Tibial nerve (tissue), 4 donors: ENCODE measurements around the gene PSMF1. TPM values are rescaled to one million over a fixed set of nuclear protein-coding genes. Genes with fewer than 3 reads are reported as not detected.

Experiments used
- DNase-seq, 2 donors: peaks; one replicate each; pipeline ENCODE4 v3.0.0-alpha.2; 2019; ENCODE audit warnings: low spot score in 2 of 2
- H3K27ac ChIP-seq, 4 donors: fragments of 200-600 bp; sonication (generic) in 3 of 4; one replicate each; pipeline ENCODE4 v1.5.1; 2017 to 2019; ENCODE audit warnings: mild to moderate bottlenecking in 1 of 4
- H3K27me3 ChIP-seq, 2 donors: fragments of 200-600 bp; sonication (generic) in 1 of 2; one replicate each; pipeline versions ENCODE4 v1.5.1 to v1.6.0; 2017 to 2019
- H3K36me3 ChIP-seq, 3 donors: fragments of 200-600 bp; sonication (generic); one replicate each; pipeline ENCODE4 v1.5.1; 2018 to 2019
- H3K4me1 ChIP-seq, 4 donors: fragments of 200-600 bp; sonication (generic) in 3 of 4; one replicate each; pipeline ENCODE4 v1.5.1; 2017 to 2019
- H3K4me3 ChIP-seq, 4 donors: fragments of 200-600 bp; sonication (generic) in 3 of 4; one replicate each; pipeline ENCODE4 v1.5.1; 2017 to 2019; ENCODE audit warnings: mild to moderate bottlenecking in 1 of 4, moderate library complexity in 1 of 4
- H3K9me3 ChIP-seq, 4 donors: fragments of 200-600 bp; sonication (generic) in 3 of 4; one replicate each; pipeline ENCODE4 v1.5.1; 2017 to 2019
- EP300 ChIP-seq, 2 donors: sonication (generic); formaldehyde crosslinking; IDR thresholded peaks; one replicate each; pipeline ENCODE4 v1.6.1; 2017; ENCODE audit warnings: antibody characterized with exemption in 2 of 2, mild to moderate bottlenecking in 1 of 2
- POLR2A ChIP-seq, 2 donors: fragments of 450-650 bp; IDR thresholded peaks; one replicate each; pipeline ENCODE4 v1.6.1; 2017; ENCODE audit warnings: antibody characterized with exemption in 2 of 2, mild to moderate bottlenecking in 2 of 2, moderate library complexity in 2 of 2
- WGBS, 2 donors: methylation state at CpG; one replicate each; pipeline ENCODE4 v1.1.5; 2018; 5-methylcytosine and 5-hydroxymethylcytosine counted together
- total RNA-seq, 4 donors: library from RNA; depleted of rRNA; stranded (reverse); fragments of >200 nt; gene quantifications; one replicate each; pipeline ENCODE4 v1.1.0, GENCODE V29; 2016
- TF ChIP-seq, protein P1 (sequence below), 5 experiments: fragments of 200-600 bp in 3 of 5; fragments of 450-650 bp in 2 of 5; sonication (generic) in 3 of 5; IDR thresholded peaks; one replicate each; pipeline ENCODE4 v1.5.1; 2016 to 2019; ENCODE audit warnings: antibody characterized with exemption in 5 of 5, mild to moderate bottlenecking in 3 of 5, moderate library complexity in 2 of 5

The PSMF1 gene
- total RNA-seq, 4 donors from 2014 or later, result 70.2 to 140 (median 112) TPM

DNA sequence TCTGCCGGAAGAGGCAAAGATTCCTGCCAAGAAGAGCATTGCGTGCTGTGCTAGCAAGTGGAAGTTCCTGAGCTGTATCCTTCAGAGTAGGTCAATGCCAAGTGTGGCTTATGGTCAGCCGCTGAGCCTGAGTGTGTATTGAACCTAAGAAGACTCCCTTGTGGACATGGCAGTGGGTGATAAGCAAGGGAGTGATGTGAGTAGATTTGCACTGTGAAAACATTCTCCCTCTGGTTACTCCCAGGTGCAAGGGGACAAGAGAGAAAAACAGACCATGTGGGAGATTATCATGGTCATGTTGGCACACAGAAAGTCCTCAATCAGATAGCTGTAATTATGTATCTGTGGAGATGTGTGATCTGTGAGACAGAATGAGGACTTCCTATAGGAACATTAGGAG is 72.4 kb downstream of the PSMF1 start:
- Histone ChIP-seq H3K9me3 (no peaks in the 10 kb centered on the region), H3K27ac (no peak overlapping the region), H3K27me3 (peaks cover 0 to 18% of the 10 kb centered on the region in 2 donors), H3K36me3 (no peaks in the 10 kb centered on the region), H3K4me3 (no peak overlapping the region), H3K4me1 (peaks cover 0 to 3% (median under 1%) of the 10 kb centered on the region in 4 donors)
- TF ChIP-seq, protein P1, sequence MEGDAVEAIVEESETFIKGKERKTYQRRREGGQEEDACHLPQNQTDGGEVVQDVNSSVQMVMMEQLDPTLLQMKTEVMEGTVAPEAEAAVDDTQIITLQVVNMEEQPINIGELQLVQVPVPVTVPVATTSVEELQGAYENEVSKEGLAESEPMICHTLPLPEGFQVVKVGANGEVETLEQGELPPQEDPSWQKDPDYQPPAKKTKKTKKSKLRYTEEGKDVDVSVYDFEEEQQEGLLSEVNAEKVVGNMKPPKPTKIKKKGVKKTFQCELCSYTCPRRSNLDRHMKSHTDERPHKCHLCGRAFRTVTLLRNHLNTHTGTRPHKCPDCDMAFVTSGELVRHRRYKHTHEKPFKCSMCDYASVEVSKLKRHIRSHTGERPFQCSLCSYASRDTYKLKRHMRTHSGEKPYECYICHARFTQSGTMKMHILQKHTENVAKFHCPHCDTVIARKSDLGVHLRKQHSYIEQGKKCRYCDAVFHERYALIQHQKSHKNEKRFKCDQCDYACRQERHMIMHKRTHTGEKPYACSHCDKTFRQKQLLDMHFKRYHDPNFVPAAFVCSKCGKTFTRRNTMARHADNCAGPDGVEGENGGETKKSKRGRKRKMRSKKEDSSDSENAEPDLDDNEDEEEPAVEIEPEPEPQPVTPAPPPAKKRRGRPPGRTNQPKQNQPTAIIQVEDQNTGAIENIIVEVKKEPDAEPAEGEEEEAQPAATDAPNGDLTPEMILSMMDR (IDR thresholded peaks at IDR 0.05), result no peak
- TF ChIP-seq POLR2A (IDR thresholded peaks at IDR 0.05) (no peak), EP300 (IDR thresholded peaks at IDR 0.05) (no peak)
- DNase-seq, result no peak
- 78 to 79% methylated on average over 3 of the region's 3 CpGs for WGBS, 2 donors

DNA sequence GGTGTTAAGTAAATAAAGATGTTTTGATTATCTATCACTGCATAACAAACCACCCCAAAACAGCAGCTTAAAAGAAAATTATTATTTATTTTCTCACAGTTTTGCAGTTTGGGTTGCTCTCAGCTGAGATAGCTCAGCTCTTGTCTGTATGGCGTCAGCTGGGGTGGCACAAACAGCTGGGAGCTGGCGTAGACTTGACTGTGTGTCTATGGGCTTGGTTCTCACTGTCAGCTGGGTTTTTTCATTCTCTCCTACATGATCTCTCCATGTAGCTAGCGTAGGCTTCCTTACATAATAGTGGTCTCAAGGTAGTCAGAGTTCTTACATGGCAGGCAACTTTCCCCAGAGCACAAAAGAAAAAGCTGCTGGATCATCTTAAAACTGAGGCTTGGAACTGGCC is 72.9 kb downstream of the PSMF1 start:
- H3K4me1 ChIP-seq, result no peaks in the 10 kb centered on the region
- H3K36me3 ChIP-seq, result no peaks in the 10 kb centered on the region
- DNase-seq, result no peak
- no peaks in the 10 kb centered on the region for H3K9me3 ChIP-seq
- no peak overlapping the region for H3K4me3 ChIP-seq
- WGBS, 2 donors, result 77 to 93% methylated on average over 3 of the region's 3 CpGs
- H3K27me3 ChIP-seq, result peaks cover 0 to 13% of the 10 kb centered on the region in 2 donors
- no peak overlapping the region for H3K27ac ChIP-seq
- TF ChIP-seq POLR2A (IDR thresholded peaks at IDR 0.05) (no peak), EP300 (IDR thresholded peaks at IDR 0.05) (no peak)
- TF ChIP-seq, protein P1 (IDR thresholded peaks at IDR 0.05), result no peak

DNA sequence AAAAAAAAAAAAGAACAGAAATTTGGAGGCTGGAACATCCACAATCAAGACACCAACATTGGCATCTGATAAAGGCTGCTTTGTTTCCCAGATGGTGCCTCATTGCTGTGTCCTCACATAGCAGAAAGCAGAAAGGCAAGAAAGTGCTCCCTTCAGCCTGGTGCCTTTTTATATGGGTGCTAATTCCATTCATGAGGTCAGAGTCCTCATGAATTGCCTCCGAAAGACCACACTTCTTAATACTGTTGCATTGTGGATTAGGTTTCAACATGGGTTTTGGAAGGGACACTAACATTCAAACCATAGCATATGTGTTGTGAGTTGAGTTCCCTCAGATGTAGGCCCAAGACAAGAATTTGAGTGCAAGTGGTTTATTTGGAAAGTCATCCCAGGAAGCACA is 76.8 kb downstream of the PSMF1 start:
- Histone ChIP-seq H3K27ac (no peak overlapping the region), H3K4me1 (no peaks in the 10 kb centered on the region), H3K36me3 (no peaks in the 10 kb centered on the region), H3K27me3 (no peaks in the 10 kb centered on the region), H3K4me3 (no peak overlapping the region), H3K9me3 (no peaks in the 10 kb centered on the region)
- WGBS, 2 donors, result 33 to 74% methylated on average over 1 of the region's 1 CpG
- DNase-seq, result no peak
- TF ChIP-seq EP300 (IDR thresholded peaks at IDR 0.05) (no peak), POLR2A (IDR thresholded peaks at IDR 0.05) (no peak)
- TF ChIP-seq, protein P1 (IDR thresholded peaks at IDR 0.05), result no peak

DNA sequence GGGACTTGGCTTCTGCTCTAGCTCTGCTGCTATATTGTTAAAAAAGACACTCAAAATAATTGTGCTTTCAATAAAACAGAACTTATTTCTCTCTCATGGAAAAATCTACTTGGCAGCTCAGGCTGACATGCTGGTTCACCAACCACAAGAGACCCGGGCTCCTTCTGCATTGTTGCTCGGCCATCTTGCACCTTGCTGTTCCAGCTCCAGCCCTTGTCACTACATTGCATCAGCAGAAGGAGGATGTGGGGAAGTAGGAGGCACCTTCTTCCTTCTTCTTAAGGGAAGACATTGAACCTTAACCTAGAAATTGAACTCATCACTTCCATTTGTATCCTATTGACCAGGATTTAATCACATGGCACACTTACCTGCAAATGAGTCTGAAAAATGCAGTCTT is 78.2 kb downstream of the PSMF1 start:
- no peak for TF ChIP-seq POLR2A (IDR thresholded peaks at IDR 0.05)
- 76 to 89% methylated on average over 2 of the region's 2 CpGs for WGBS, 2 donors

DNA sequence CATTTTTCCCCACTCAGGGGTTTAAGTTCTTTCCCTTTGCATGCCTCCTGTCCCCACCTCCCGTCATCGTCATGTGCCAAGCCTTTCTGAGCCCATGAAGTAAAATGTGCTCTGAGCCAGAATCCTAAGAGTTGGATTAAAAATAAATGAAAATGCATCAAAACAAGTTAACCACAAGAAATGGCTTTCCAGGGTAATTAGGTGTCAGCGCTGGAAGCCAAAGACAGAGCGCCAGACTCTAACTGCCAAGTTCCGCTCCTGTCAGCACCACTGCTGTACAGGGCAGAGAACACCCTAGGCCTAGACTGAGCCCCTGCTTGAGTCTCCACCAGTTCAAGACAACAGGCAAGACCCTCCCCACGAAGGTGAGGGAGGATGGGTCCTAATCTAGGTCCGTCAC is 79.4 kb downstream of the PSMF1 start:
- 83 to 84% methylated on average over 7 of the region's 7 CpGs for WGBS, 2 donors
- Histone ChIP-seq H3K36me3 (no peaks in the 10 kb centered on the region), H3K9me3 (no peaks in the 10 kb centered on the region), H3K4me3 (no peak overlapping the region), H3K4me1 (no peaks in the 10 kb centered on the region), H3K27ac (no peak overlapping the region), H3K27me3 (no peaks in the 10 kb centered on the region)
- TF ChIP-seq, protein P1 (IDR thresholded peaks at IDR 0.05), result no peak
- TF ChIP-seq EP300 (IDR thresholded peaks at IDR 0.05) (no peak), POLR2A (IDR thresholded peaks at IDR 0.05) (no peak)
- DNase-seq, result no peak

More for the DNA sequence above, 78.2 kb downstream of the PSMF1 start:
- H3K4me3 ChIP-seq, result no peak overlapping the region
- no peak overlapping the region for H3K27ac ChIP-seq
- no peaks in the 10 kb centered on the region for H3K36me3 ChIP-seq
- H3K27me3 ChIP-seq, result no peaks in the 10 kb centered on the region
- no peaks in the 10 kb centered on the region for H3K4me1 ChIP-seq
- no peak for DNase-seq
- H3K9me3 ChIP-seq, result no peaks in the 10 kb centered on the region

DNA sequence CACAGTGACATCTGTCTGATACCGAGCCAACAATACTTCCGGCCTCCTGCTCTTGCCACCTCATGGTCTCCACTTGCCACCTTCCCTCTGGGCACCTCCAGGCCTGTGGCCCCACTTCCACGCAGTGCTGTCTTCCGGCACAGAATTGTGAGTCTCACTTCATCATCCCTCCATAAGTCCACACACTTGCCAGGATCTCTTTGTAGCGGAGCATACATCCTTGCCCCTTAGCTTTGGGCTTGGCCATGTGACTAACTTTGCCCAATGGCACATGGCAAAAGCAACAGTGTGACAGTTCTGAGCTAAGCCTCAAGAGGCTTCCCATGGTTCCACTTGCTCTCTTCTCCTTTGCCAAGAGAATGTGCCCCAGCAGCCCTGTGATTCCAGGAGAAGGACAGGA is 80.3 kb downstream of the PSMF1 start:
- TF ChIP-seq, protein P1 (IDR thresholded peaks at IDR 0.05), result no peak
- TF ChIP-seq POLR2A (IDR thresholded peaks at IDR 0.05) (no peak), EP300 (IDR thresholded peaks at IDR 0.05) (no peak)
- H3K36me3 ChIP-seq, result no peaks in the 10 kb centered on the region
- H3K27me3 ChIP-seq, result no peaks in the 10 kb centered on the region
- no peak overlapping the region for H3K4me3 ChIP-seq
- H3K4me1 ChIP-seq, result peaks cover 0 to 5% (median 0%) of the 10 kb centered on the region in 4 donors
- no peaks in the 10 kb centered on the region for H3K9me3 ChIP-seq
- 94 to 95% methylated on average over 5 of the region's 5 CpGs for WGBS, 2 donors
- no peak overlapping the region for H3K27ac ChIP-seq
- DNase-seq, result no peak
